ENCODE measurements around the gene YPEL5. TPM values are rescaled to one million over a fixed set of nuclear protein-coding genes. Genes with fewer than 3 reads are reported as not detected.
A peak's percentile ranks its signal among the peaks of the same experiment; 100 is the strongest.
"Not testable (repeated sequence)": the region's sequence is repeated elsewhere in the genome, so short reads cannot be mapped to it uniquely, and the experiment has no call there.

The YPEL5 gene
- polyA plus RNA-seq, 4 donors: 29.6 to 95.9 (median 76.2) TPM

DNA sequence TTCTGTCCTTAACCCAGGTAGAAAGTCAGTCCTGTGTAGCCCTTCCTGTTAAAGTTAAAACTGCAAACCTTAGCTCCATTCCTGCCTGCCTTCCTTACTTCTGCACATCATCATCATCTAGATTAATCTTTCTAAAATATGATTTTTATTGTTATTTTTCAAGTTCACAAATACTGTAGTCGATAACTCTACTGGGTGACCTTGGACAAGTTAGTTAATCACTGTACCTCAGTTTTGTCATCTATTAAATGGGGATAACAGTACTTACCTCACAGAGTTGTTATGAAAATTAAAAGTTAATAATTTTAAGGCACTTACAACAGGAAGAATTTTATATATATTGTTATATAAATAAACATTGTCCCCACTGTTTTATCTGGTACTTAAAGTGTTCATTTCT, 2.5 kb upstream of the YPEL5 start:
- H3K4me1 ChIP-seq (ENCODE audit: control insufficient read depth in 3 of 3, insufficient read depth in 2 of 3, low read depth in 1 of 3, low read length in 2 of 3): peaks cover 0 to 2% (median 0%) of the 10 kb centered on the region in 3 donors

DNA sequence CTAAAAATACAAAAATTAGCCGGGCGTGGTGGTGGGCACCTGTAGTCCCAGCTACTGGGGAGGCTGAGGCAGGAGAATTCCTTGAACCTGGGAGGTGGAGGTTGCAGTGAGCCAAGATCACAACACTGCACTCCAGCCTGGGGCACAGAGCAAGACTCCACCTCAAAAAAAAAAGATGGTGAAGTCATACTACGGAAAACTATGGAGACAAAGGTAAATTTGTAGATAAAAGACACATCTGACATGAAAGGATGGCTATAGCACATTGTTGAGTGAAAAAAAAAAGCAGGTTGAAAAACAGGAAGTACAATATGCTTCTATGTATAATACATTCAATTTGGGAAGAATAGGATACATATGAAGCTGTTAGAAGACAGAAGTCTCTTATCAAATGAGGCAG, 1.9 kb upstream of the YPEL5 start:
- not testable (repeated sequence) for H3K27me3 ChIP-seq (ENCODE audit: control insufficient read depth in 3 of 3, insufficient read depth in 3 of 3, low read length in 3 of 3); H3K36me3 ChIP-seq (ENCODE audit: control insufficient read depth in 3 of 3, insufficient read depth in 2 of 3, low read depth in 1 of 3, low read length in 3 of 3); H3K4me1 ChIP-seq (ENCODE audit: control insufficient read depth in 3 of 3, insufficient read depth in 2 of 3, low read depth in 1 of 3, low read length in 2 of 3); H3K27ac ChIP-seq (ENCODE audit: low read depth in 1 of 3, low read length in 2 of 3); FAIRE-seq; H3K9me3 ChIP-seq (ENCODE audit: control insufficient read depth in 2 of 2, insufficient read depth in 1 of 2, low read depth in 1 of 2, low read length in 1 of 2); H3K4me3 ChIP-seq (ENCODE audit: low read depth in 1 of 3, low read length in 3 of 3); DNase-seq
- 79 to 86% (median 85%) methylated on average over 3 of the region's 3 CpGs for WGBS, 3 donors

More for the DNA sequence above, 2.5 kb upstream of the YPEL5 start:
- H3K4me3 ChIP-seq (ENCODE audit: low read depth in 1 of 3, low read length in 3 of 3): no peak overlapping the region
- H3K27me3 ChIP-seq (ENCODE audit: control insufficient read depth in 3 of 3, insufficient read depth in 3 of 3, low read length in 3 of 3): no peaks in the 10 kb centered on the region
- peaks cover 0 to 1% (median 0%) of the 10 kb centered on the region in 3 donors for H3K36me3 ChIP-seq (ENCODE audit: control insufficient read depth in 3 of 3, insufficient read depth in 2 of 3, low read depth in 1 of 3, low read length in 3 of 3)
- H3K27ac ChIP-seq (ENCODE audit: low read depth in 1 of 3, low read length in 2 of 3): no peak overlapping the region
- WGBS, 3 donors: 83 to 86% (median 83%) methylated on average over 1 of the region's 1 CpG
- FAIRE-seq: no peak
- H3K9me3 ChIP-seq (ENCODE audit: control insufficient read depth in 2 of 2, insufficient read depth in 1 of 2, low read depth in 1 of 2, low read length in 1 of 2): no peaks in the 10 kb centered on the region
- no peak for DNase-seq

DNA sequence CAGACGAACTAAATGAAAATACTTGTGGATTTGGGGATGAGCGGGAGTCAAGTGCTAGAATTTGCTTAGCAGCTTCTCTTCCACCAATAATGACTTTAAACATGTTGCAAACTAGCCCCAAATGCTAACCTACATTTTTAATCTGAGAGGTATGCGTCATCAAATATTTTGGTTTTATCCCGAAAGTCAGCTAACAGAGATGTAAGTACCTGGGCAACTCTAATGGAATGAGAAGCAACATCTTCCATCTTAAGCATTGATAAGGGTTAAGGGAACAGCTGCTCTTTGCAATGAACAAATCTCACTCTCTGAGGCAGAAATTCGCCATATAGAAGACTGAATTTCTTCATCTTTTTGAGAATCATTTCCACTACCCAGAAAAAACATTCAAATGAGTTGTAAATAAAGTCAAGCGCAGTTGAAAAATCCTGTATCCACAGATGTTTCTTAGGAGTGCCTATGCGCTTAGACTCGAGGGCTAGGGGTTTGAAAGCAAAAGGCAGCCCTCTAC, 926 bp upstream of the YPEL5 start:
- no peak for FAIRE-seq
- peaks cover 0 to 12% (median 0%) of the 10 kb centered on the region in 3 donors for H3K4me1 ChIP-seq (ENCODE audit: control insufficient read depth in 3 of 3, insufficient read depth in 2 of 3, low read depth in 1 of 3, low read length in 2 of 3)

GRCh38 chr2:30147196-30147714, 448 bp downstream of the YPEL5 start:
- Histone ChIP-seq H3K9me3 (ENCODE audit: control insufficient read depth in 2 of 2, insufficient read depth in 1 of 2, low read depth in 1 of 2, low read length in 1 of 2) (no peaks in the 10 kb centered on the region), H3K27ac (ENCODE audit: low read depth in 1 of 3, low read length in 2 of 3) (peak overlapping the region; percentile 94 to 100 (median 99)), H3K4me3 (ENCODE audit: low read depth in 1 of 3, low read length in 3 of 3) (peak overlapping the region; percentile 89 to 100 (median 99)), H3K36me3 (ENCODE audit: control insufficient read depth in 3 of 3, insufficient read depth in 2 of 3, low read depth in 1 of 3, low read length in 3 of 3) (peaks cover 0 to 3% (median 0%) of the 10 kb centered on the region in 3 donors), H3K27me3 (ENCODE audit: control insufficient read depth in 3 of 3, insufficient read depth in 3 of 3, low read length in 3 of 3) (no peaks in the 10 kb centered on the region), H3K4me1 (ENCODE audit: control insufficient read depth in 3 of 3, insufficient read depth in 2 of 3, low read depth in 1 of 3, low read length in 2 of 3) (peaks cover 0 to 12% (median 0%) of the 10 kb centered on the region in 3 donors)
- DNase-seq: no peak
- FAIRE-seq: no peak
- WGBS, 3 donors: 0% methylated on average over 29 to 79 of the region's 79 CpGs; no CpG with 5 or more reads in 1 of the 3 donors

More for the DNA sequence above, 926 bp upstream of the YPEL5 start:
- Histone ChIP-seq H3K27ac (ENCODE audit: low read depth in 1 of 3, low read length in 2 of 3) (peak overlapping the region; percentile 28 to 93 (median 60)), H3K27me3 (ENCODE audit: control insufficient read depth in 3 of 3, insufficient read depth in 3 of 3, low read length in 3 of 3) (no peaks in the 10 kb centered on the region), H3K36me3 (ENCODE audit: control insufficient read depth in 3 of 3, insufficient read depth in 2 of 3, low read depth in 1 of 3, low read length in 3 of 3) (peaks cover 0 to 3% (median 0%) of the 10 kb centered on the region in 3 donors), H3K4me3 (ENCODE audit: low read depth in 1 of 3, low read length in 3 of 3) (peak overlapping the region in 1 of 3 donors; percentile 40), H3K9me3 (ENCODE audit: control insufficient read depth in 2 of 2, insufficient read depth in 1 of 2, low read depth in 1 of 2, low read length in 1 of 2) (no peaks in the 10 kb centered on the region)
- WGBS, 3 donors: 19 to 44% (median 30%) methylated on average over 8 of the region's 8 CpGs
- DNase-seq: no peak

DNA sequence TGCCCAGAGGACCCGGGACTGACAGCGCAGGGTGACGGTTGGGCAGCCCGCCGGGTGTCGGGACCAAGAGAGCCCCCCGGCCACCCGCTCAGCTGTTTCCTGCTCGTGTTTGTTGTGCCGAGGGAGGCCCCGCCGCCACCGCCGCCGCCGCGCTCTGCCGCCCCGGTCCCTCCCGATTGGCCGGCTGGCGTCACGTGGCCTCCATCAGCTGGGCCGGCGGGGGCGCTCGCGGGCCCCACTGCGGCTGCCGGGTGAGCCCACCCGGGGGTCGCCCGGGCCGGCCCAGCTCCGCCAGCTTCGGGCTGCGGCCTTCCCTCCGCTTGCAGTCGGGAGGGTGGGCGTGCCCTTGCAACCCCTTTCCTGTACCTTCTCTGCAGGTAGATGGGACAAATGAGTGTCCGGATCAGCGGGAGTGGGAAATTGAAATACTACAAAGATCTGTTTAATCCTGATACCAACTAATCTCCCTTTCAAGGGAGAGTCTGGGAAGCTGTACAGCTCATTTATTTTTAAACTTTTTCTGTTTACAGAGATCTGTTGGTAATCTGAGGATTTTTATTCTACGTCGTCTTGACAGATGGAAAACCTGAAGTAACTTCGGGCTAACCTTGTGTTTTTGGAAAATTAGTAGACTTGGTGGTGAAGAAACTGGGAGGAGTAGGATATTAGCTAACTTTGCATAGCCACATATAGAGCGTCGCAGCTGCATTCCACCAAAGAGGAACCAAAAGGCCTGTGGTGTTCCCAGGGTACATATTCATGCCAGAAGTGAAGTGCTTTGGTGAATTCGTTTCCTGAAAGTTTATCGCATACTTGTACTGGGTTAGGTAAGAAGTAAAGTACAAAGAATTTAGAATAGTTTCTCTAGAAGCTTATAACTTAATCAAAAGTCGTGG, 1.2 kb downstream of the YPEL5 start:
- 5 to 8% (median 5%) methylated on average over 28 to 50 of the region's 50 CpGs for WGBS, 3 donors
- Histone ChIP-seq H3K4me1 (ENCODE audit: control insufficient read depth in 3 of 3, insufficient read depth in 2 of 3, low read depth in 1 of 3, low read length in 2 of 3) (peaks cover 0 to 12% (median 0%) of the 10 kb centered on the region in 3 donors), H3K4me3 (ENCODE audit: low read depth in 1 of 3, low read length in 3 of 3) (peak overlapping the region; percentile 75 to 100 (median 99)), H3K36me3 (ENCODE audit: control insufficient read depth in 3 of 3, insufficient read depth in 2 of 3, low read depth in 1 of 3, low read length in 3 of 3) (peaks cover 0 to 3% (median 0%) of the 10 kb centered on the region in 3 donors), H3K27me3 (ENCODE audit: control insufficient read depth in 3 of 3, insufficient read depth in 3 of 3, low read length in 3 of 3) (no peaks in the 10 kb centered on the region), H3K27ac (ENCODE audit: low read depth in 1 of 3, low read length in 2 of 3) (peak overlapping the region; percentile 85 to 100 (median 99)), H3K9me3 (ENCODE audit: control insufficient read depth in 2 of 2, insufficient read depth in 1 of 2, low read depth in 1 of 2, low read length in 1 of 2) (no peaks in the 10 kb centered on the region)
- FAIRE-seq (no peak), DNase-seq (peak; percentile 76 to 89)

- Histone ChIP-seq H3K36me3 (ENCODE audit: control insufficient read depth in 3 of 3, insufficient read depth in 2 of 3, low read depth in 1 of 3, low read length in 3 of 3) (peaks cover 0 to 6% (median 0%) of the 10 kb centered on the region in 3 donors), H3K4me1 (ENCODE audit: control insufficient read depth in 3 of 3, insufficient read depth in 2 of 3, low read depth in 1 of 3, low read length in 2 of 3) (peaks cover 0 to 12% (median 0%) of the 10 kb centered on the region in 3 donors), H3K27me3 (ENCODE audit: control insufficient read depth in 3 of 3, insufficient read depth in 3 of 3, low read length in 3 of 3) (no peaks in the 10 kb centered on the region), H3K4me3 (ENCODE audit: low read depth in 1 of 3, low read length in 3 of 3) (no peak overlapping the region), H3K9me3 (ENCODE audit: control insufficient read depth in 2 of 2, insufficient read depth in 1 of 2, low read depth in 1 of 2, low read length in 1 of 2) (no peaks in the 10 kb centered on the region), H3K27ac (ENCODE audit: low read depth in 1 of 3, low read length in 2 of 3) (peak overlapping the region in 1 of 3 donors; percentile 3)
- no peak for FAIRE-seq
- no peak for DNase-seq
- WGBS, 3 donors: 62 to 75% (median 73%) methylated on average over 4 of the region's 4 CpGs
Measured at GRCh38 chr2:30148850-30149249, 2.0 kb downstream of the YPEL5 start.

- DNase-seq (no peak), FAIRE-seq (no peak)
- Histone ChIP-seq H3K4me3 (ENCODE audit: low read depth in 1 of 3, low read length in 3 of 3) (no peak overlapping the region), H3K27me3 (ENCODE audit: control insufficient read depth in 3 of 3, insufficient read depth in 3 of 3, low read length in 3 of 3) (no peaks in the 10 kb centered on the region), H3K9me3 (ENCODE audit: control insufficient read depth in 2 of 2, insufficient read depth in 1 of 2, low read depth in 1 of 2, low read length in 1 of 2) (no peaks in the 10 kb centered on the region), H3K27ac (ENCODE audit: low read depth in 1 of 3, low read length in 2 of 3) (no peak overlapping the region), H3K4me1 (ENCODE audit: control insufficient read depth in 3 of 3, insufficient read depth in 2 of 3, low read depth in 1 of 3, low read length in 2 of 3) (peaks cover 0 to 12% (median 0%) of the 10 kb centered on the region in 3 donors), H3K36me3 (ENCODE audit: control insufficient read depth in 3 of 3, insufficient read depth in 2 of 3, low read depth in 1 of 3, low read length in 3 of 3) (peaks cover 0 to 6% (median under 1%) of the 10 kb centered on the region in 3 donors)
- WGBS, 3 donors: 33 to 46% (median 44%) methylated on average over 6 of the region's 6 CpGs
Measured at GRCh38 chr2:30149513-30149912, 2.7 kb downstream of the YPEL5 start.

GRCh38 chr2:30149976-30150375, 3.2 kb downstream of the YPEL5 start:
- H3K36me3 ChIP-seq (ENCODE audit: control insufficient read depth in 3 of 3, insufficient read depth in 2 of 3, low read depth in 1 of 3, low read length in 3 of 3): peaks cover 0 to 6% (median 4%) of the 10 kb centered on the region in 3 donors
- no peaks in the 10 kb centered on the region for H3K27me3 ChIP-seq (ENCODE audit: control insufficient read depth in 3 of 3, insufficient read depth in 3 of 3, low read length in 3 of 3)
- H3K9me3 ChIP-seq (ENCODE audit: control insufficient read depth in 2 of 2, insufficient read depth in 1 of 2, low read depth in 1 of 2, low read length in 1 of 2): no peaks in the 10 kb centered on the region
- 45 to 62% (median 57%) methylated on average over 1 of the region's 1 CpG for WGBS, 3 donors
- H3K4me3 ChIP-seq (ENCODE audit: low read depth in 1 of 3, low read length in 3 of 3): no peak overlapping the region
- DNase-seq (no peak), FAIRE-seq (no peak)
- H3K4me1 ChIP-seq (ENCODE audit: control insufficient read depth in 3 of 3, insufficient read depth in 2 of 3, low read depth in 1 of 3, low read length in 2 of 3): peaks cover 0 to 12% (median 0%) of the 10 kb centered on the region in 3 donors
- H3K27ac ChIP-seq (ENCODE audit: low read depth in 1 of 3, low read length in 2 of 3): no peak overlapping the region

Data from small intestine (tissue), 7 donors.